ENCODE data around the gene MTA2.

DNA sequence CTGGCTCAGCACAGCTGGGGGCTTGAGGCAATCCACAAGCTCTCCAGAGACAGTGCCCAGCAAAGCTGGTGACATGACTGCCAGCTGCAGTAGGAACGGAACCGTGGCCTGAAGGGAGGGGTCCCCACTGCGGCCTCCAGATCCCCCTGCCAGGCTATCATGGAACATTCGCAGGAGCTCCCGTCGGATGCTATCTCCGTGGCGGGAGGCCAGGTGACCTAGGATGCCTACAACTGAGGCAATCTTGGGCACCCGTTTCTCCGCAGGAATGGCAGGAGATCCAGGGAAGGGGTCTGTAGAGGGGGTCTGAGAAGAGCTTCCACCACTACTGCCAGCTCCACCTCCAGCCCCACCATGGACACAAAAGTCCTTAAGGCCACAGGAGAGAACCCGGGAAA, 47.3 kb upstream of the MTA2 start:
- TF ChIP-seq, protein P1, sequence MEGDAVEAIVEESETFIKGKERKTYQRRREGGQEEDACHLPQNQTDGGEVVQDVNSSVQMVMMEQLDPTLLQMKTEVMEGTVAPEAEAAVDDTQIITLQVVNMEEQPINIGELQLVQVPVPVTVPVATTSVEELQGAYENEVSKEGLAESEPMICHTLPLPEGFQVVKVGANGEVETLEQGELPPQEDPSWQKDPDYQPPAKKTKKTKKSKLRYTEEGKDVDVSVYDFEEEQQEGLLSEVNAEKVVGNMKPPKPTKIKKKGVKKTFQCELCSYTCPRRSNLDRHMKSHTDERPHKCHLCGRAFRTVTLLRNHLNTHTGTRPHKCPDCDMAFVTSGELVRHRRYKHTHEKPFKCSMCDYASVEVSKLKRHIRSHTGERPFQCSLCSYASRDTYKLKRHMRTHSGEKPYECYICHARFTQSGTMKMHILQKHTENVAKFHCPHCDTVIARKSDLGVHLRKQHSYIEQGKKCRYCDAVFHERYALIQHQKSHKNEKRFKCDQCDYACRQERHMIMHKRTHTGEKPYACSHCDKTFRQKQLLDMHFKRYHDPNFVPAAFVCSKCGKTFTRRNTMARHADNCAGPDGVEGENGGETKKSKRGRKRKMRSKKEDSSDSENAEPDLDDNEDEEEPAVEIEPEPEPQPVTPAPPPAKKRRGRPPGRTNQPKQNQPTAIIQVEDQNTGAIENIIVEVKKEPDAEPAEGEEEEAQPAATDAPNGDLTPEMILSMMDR (IDR thresholded peaks at IDR 0.05): no peak
- TF ChIP-seq POLR2A (IDR thresholded peaks at IDR 0.05): no peak

Data from uterus (tissue), 2 donors.